Tibial nerve (tissue), 4 donors: Measurements from ENCODE around the gene DPH3. TPM values are rescaled to one million over a fixed set of nuclear protein-coding genes. Genes with fewer than 3 reads are reported as not detected.

Experiments
- DNase-seq, 2 donors: peaks; one replicate each; pipeline ENCODE4 v3.0.0-alpha.2; 2019; ENCODE audit warnings: low spot score in 2 of 2
- H3K27ac ChIP-seq, 4 donors: fragments of 200-600 bp; sonication (generic) in 3 of 4; one replicate each; pipeline ENCODE4 v1.5.1; 2017 to 2019; ENCODE audit warnings: mild to moderate bottlenecking in 1 of 4
- H3K27me3 ChIP-seq, 2 donors: fragments of 200-600 bp; sonication (generic) in 1 of 2; one replicate each; pipeline versions ENCODE4 v1.5.1 to v1.6.0; 2017 to 2019
- H3K36me3 ChIP-seq, 3 donors: fragments of 200-600 bp; sonication (generic); one replicate each; pipeline ENCODE4 v1.5.1; 2018 to 2019
- H3K4me1 ChIP-seq, 4 donors: fragments of 200-600 bp; sonication (generic) in 3 of 4; one replicate each; pipeline ENCODE4 v1.5.1; 2017 to 2019
- H3K4me3 ChIP-seq, 4 donors: fragments of 200-600 bp; sonication (generic) in 3 of 4; one replicate each; pipeline ENCODE4 v1.5.1; 2017 to 2019; ENCODE audit warnings: mild to moderate bottlenecking in 1 of 4, moderate library complexity in 1 of 4
- H3K9me3 ChIP-seq, 4 donors: fragments of 200-600 bp; sonication (generic) in 3 of 4; one replicate each; pipeline ENCODE4 v1.5.1; 2017 to 2019
- CTCF ChIP-seq, 5 experiments: fragments of 200-600 bp in 3 of 5; fragments of 450-650 bp in 2 of 5; sonication (generic) in 3 of 5; IDR thresholded peaks; one replicate each; pipeline ENCODE4 v1.5.1; 2016 to 2019; ENCODE audit warnings: antibody characterized with exemption in 5 of 5, mild to moderate bottlenecking in 3 of 5, moderate library complexity in 2 of 5
- EP300 ChIP-seq, 2 donors: sonication (generic); formaldehyde crosslinking; IDR thresholded peaks; one replicate each; pipeline ENCODE4 v1.6.1; 2017; ENCODE audit warnings: antibody characterized with exemption in 2 of 2, mild to moderate bottlenecking in 1 of 2
- POLR2A ChIP-seq, 2 donors: fragments of 450-650 bp; IDR thresholded peaks; one replicate each; pipeline ENCODE4 v1.6.1; 2017; ENCODE audit warnings: antibody characterized with exemption in 2 of 2, mild to moderate bottlenecking in 2 of 2, moderate library complexity in 2 of 2
- WGBS, 2 donors: methylation state at CpG; one replicate each; pipeline ENCODE4 v1.1.5; 2018; 5-methylcytosine and 5-hydroxymethylcytosine counted together
- total RNA-seq, 4 donors: library from RNA; depleted of rRNA; stranded (reverse); fragments of >200 nt; gene quantifications; one replicate each; pipeline ENCODE4 v1.1.0, GENCODE V29; 2016

The DPH3 gene
- total RNA-seq, 4 donors from 2014 or later = 11.4 to 20.5 (median 19.1) TPM

- H3K27ac ChIP-seq = no peak overlapping the region
- no peak for TF ChIP-seq POLR2A (IDR thresholded peaks at IDR 0.05)
- TF ChIP-seq EP300 (IDR thresholded peaks at IDR 0.05) = no peak
- no peak for TF ChIP-seq CTCF (IDR thresholded peaks at IDR 0.05)
- WGBS, 2 donors = 76 to 84% methylated on average over 1 of the region's 1 CpG
- no peak overlapping the region for H3K4me3 ChIP-seq
- H3K9me3 ChIP-seq = no peaks in the 10 kb centered on the region
- peaks cover 0 to 39% (median 0%) of the 10 kb centered on the region in 3 donors for H3K36me3 ChIP-seq
- DNase-seq = no peak
- no peaks in the 10 kb centered on the region for H3K27me3 ChIP-seq
- peaks cover 0 to 14% (median 0%) of the 10 kb centered on the region in 4 donors for H3K4me1 ChIP-seq
Measured at GRCh38 chr3:16272588-16272987, 7.8 kb upstream of the DPH3 start.

- DNase-seq = no peak
- Histone ChIP-seq H3K27ac (no peak overlapping the region), H3K27me3 (no peaks in the 10 kb centered on the region), H3K36me3 (peaks cover 0 to 39% (median 0%) of the 10 kb centered on the region in 3 donors), H3K4me1 (peaks cover 0 to 28% (median 7%) of the 10 kb centered on the region in 4 donors), H3K9me3 (no peaks in the 10 kb centered on the region), H3K4me3 (no peak overlapping the region)
- TF ChIP-seq CTCF (IDR thresholded peaks at IDR 0.05) = no peak
- TF ChIP-seq POLR2A (IDR thresholded peaks at IDR 0.05) = no peak
- TF ChIP-seq EP300 (IDR thresholded peaks at IDR 0.05) = no peak
- 97% methylated on average over 10 of the region's 10 CpGs for WGBS, 2 donors
Measured at GRCh38 chr3:16270855-16271254, 6.1 kb upstream of the DPH3 start.

GRCh38 chr3:16266714-16267113 lies 2.0 kb upstream of the DPH3 start:
- H3K4me3 ChIP-seq = no peak overlapping the region
- 84 to 88% methylated on average over 3 of the region's 3 CpGs for WGBS, 2 donors
- no peak for DNase-seq
- H3K9me3 ChIP-seq = no peaks in the 10 kb centered on the region
- no peak overlapping the region for H3K27ac ChIP-seq
- peaks cover 0 to 19% (median 0%) of the 10 kb centered on the region in 3 donors for H3K36me3 ChIP-seq
- TF ChIP-seq CTCF (IDR thresholded peaks at IDR 0.05) (no peak), EP300 (IDR thresholded peaks at IDR 0.05) (no peak), POLR2A (IDR thresholded peaks at IDR 0.05) (no peak)
- peaks cover 6 to 58% (median 21%) of the 10 kb centered on the region in 4 donors for H3K4me1 ChIP-seq
- H3K27me3 ChIP-seq = no peaks in the 10 kb centered on the region

GRCh38 chr3:16265455-16265786 lies 678 bp upstream of the DPH3 start:
- no peaks in the 10 kb centered on the region for H3K27me3 ChIP-seq

More at GRCh38 chr3:16265455-16265786, 678 bp upstream of the DPH3 start:
- Histone ChIP-seq H3K36me3 (peaks cover 0 to 16% (median 0%) of the 10 kb centered on the region in 3 donors), H3K4me3 (peak overlapping the region; percentile 57 to 86 (median 79)), H3K4me1 (peaks cover 6 to 61% (median 21%) of the 10 kb centered on the region in 4 donors), H3K27ac (peak overlapping the region; percentile 82 to 95 (median 90)), H3K9me3 (no peaks in the 10 kb centered on the region)
- TF ChIP-seq POLR2A (IDR thresholded peaks at IDR 0.05) (no peak), CTCF (IDR thresholded peaks at IDR 0.05) (no peak), EP300 (IDR thresholded peaks at IDR 0.05) (no peak)
- 0 to 1% methylated on average over 6 of the region's 6 CpGs for WGBS, 2 donors
- no peak for DNase-seq
